HG03342 (cell line): Measurements from ENCODE around the gene CD46.

Experiments used
- ATAC-seq: cut with Tn5 transposase; IDR thresholded peaks from one replicate; pipeline ENCODE4 v1.9.1; 2021; ENCODE audit warnings: mild to moderate bottlenecking, moderate library complexity; ENCODE audit not compliant: unreplicated experiment

CD46 gene

DNA sequence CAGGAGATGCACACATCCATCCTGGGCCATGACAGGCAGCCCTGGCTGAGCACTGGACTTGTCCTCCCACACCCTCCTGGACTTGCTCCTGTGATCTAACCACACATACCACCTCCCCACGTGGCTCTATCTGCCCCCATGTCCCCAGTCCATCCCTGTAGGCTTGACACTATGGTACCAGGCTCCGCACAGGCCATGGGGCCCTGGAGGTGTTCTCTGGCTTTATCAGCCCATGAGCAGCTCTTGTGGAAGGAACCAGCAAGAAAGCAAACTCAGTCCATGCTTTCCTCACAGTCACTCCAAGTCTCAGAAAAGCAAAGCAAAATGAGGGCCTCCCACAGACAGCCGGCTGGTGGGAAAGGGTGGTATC is 61.6 kb downstream of the CD46 start:
- ATAC-seq: no peak

DNA sequence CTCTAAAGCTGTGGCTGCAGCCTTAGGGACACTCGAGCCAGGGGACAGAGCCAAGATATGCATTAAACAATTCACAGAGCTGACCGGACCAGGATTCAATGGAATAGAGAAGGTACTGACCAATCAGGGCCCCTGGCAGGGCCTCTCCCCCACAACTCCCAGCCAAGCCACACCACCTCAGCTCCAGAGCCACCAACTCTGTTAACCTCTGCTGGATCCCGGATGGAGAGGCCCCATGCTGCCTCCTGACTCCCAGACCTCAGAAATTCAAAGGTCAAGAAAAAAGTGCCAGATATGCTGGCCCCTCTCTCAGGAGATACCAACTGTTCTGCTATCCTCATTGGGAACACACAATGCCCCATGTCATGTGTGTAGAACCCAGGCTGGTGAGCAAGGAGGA is 62.1 kb downstream of the CD46 start:
- ATAC-seq: no peak

DNA sequence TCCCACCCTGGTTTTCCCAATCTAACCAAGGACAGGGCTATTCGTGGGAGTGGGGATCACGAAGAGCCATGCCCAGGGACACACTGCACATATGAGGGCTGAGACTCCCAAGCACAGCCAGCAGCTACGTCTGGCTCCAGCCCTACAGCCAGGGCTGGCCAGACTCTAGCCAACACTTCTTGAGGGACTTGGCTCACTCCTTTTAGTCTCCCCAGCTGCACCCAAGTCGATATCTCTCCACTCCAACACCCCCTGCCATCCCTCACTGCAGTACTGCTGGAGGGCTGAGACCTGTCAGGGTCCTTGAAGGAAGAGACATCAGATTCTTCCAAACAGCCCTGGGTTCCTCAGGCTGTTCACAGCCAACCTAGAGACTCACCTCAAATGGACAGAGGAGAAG is 62.6 kb downstream of the CD46 start:
- no peak for ATAC-seq

DNA sequence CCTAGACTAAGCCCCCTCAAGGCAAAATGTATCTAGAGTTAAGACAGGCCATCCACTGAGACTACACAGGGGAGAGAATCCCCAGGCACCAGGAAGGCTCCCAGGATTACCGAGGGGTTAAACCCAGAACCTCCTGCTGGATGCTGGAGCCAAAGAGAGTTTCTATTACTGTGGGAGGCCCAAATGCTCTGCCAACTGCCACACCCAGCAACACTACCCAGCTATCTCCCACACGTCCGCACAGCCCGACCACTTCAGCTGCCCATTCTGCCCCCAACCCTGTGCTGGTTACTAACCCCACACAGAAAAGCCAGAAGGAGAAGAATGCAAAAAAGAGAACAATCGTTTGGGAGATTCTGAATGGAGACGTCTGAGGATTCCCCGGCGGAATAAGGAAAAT is 63.6 kb downstream of the CD46 start:
- ATAC-seq: no peak

- no peak for ATAC-seq
Measured at GRCh38 chr1:207815913-207816291, 64.0 kb downstream of the CD46 start.

DNA sequence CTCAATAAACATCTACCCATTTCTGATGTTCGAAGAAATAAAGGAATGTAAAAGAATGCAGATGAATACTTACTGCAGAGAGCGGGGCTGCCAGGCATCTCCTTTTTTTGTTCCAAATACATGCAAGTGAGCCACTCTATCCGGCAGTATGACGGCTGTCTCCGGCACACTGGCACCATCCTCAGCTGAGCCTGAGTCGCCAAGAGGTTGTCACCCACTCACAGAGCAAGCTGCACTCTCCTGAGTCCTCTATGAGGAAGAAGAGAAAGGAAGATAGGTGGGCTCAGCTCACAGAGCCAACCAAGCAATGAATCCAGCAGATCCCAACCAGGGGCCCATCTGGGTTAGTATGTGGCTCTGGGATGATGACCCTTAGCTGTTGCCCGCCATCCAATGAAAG is 65.3 kb downstream of the CD46 start:
- ATAC-seq: no peak

- ATAC-seq: no peak
Measured at GRCh38 chr1:207817778-207818751, 66.2 kb downstream of the CD46 start.

GRCh38 chr1:207818971-207819451 is 67.2 kb downstream of the CD46 start:
- ATAC-seq: no peak

- no peak for ATAC-seq
Measured at GRCh38 chr1:207820568-207821463, 69.0 kb downstream of the CD46 start.

DNA sequence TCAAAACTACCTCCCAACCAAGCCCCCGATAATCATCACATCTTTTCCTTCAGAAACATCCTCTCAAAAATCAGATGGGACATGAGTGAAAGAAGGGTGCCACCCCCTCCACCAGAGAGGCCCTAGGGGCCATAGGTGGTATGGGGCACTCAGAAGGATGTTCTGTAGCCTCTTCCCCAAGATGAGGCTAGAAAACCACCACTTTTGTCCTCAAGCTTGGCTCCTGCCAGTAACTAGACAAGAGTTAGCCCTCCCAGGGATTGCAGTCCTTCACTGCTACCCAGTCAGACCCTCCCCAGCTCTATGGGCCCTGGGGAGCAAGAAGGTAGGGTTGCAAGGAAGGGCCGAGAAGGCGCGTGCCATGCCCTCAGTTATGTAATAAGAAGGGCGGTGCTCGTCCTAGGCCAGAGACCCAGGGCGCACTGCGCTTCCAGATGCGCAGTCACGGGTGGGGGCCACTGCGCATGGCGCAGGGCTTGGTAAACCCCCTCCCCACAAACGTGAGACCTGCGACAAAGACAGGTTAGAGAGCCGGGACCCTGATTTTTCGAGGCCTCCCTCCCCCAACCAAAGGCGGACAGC is 69.7 kb downstream of the CD46 start:
- no peak for ATAC-seq

- peak; percentile 28 for ATAC-seq
Measured at GRCh38 chr1:207822124-207822601, 70.3 kb downstream of the CD46 start.

DNA sequence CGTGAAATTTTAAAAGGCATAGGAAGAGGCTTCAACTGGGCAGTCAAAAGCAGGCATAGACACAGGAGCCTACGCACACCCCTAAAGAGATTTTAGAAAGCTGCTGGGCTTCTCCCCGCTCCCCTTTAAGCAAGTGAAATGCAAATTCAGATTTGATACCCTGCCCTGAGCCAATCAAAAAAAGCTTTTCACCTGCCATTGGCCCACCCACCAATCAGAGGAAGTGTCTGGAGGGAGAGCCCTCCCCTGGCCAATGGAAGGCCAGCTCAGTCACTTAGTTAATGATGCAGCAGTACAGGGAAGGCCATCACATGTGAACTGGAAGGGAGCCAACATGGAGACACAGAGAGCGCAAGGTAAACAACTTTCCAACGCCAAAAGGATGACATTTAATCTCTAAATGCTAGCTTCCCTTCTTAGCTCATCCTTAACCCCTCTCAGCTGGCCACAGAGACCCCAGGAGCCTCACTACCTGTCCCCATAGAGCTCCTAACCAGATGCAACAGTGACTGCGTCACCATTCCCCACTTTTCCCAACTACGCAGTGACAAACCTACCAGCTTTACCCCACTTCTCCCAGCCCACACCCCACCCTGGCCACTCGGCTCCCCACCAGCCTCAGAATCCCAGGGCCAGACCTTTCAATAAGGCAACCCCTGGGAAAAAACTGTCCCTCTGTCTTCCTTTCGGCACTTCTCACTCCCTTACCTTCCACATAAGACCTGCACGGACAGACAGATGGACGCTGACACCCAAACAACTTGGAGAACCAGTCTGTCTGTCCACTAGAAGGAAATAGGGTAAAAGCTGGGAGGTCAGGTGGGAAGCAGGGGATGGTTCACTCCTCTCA is 71.0 kb downstream of the CD46 start:
- peak; percentile 62 for ATAC-seq

DNA sequence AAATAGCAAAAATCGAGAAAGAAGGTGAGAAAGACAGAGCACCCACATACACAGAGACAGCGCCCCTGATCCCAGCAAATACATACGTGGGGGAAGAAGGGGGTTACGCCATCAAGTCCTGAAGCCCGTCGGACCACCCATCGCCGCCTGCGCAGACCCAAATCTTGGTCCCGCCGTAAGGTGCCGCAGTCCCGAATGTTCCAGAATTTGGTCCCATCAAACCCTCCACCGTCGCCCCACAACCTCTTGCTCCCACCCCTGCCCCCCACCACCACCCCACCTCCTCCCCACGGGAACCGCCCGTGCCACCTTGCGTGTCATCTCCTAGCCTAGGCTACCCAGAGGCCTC is 71.7 kb downstream of the CD46 start:
- no peak for ATAC-seq

DNA sequence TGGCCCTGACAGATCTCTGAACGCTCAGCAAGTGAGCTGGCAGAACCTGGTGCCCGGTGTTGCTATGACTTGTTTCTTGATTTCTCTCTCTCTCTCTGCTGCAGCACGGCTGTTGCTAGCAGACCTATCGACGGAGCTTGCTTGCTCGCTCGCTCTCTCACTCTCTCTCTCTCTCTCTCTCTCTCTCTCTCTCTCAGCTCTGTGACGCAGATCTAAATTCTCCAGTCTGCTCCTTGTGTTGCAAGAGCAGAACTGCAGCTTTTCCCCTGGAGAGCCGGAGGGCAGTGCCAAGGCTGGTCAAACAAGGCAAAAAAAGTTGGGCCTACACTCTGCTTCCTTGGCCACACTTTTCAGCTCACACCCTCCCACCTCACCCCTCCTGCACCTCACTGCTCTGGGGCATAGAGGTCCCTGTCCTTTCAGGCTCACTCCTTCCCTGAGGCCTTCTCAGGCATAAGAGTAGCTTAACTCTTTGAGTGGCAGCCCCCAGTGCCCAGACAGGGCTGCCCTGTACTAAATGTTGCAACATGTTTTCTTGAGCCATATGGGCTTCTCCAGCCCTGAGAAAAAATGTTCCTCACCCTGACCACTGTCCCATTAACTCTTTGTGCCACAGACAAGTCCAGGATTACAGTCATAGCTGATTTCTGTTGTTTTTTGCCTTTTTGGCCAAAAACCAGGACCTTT is 72.2 kb downstream of the CD46 start:
- peak; percentile 25 for ATAC-seq

GRCh38 chr1:207824691-207825408 is 73.0 kb downstream of the CD46 start:
- ATAC-seq: no peak

DNA sequence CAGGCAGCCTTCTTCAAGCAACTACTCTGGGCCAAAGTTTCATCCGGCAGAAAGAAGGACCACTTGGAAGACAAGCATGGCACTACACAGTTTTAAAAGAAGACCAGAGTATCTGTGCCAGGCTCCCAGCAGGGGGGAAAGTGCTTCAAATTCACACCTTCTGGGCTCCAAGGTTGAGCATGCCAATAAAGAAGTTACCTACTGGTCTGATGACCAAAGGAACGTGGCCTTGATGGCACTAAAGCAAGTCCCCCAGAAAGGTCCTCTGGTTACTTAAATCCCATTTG is 73.5 kb downstream of the CD46 start:
- no peak for ATAC-seq

DNA sequence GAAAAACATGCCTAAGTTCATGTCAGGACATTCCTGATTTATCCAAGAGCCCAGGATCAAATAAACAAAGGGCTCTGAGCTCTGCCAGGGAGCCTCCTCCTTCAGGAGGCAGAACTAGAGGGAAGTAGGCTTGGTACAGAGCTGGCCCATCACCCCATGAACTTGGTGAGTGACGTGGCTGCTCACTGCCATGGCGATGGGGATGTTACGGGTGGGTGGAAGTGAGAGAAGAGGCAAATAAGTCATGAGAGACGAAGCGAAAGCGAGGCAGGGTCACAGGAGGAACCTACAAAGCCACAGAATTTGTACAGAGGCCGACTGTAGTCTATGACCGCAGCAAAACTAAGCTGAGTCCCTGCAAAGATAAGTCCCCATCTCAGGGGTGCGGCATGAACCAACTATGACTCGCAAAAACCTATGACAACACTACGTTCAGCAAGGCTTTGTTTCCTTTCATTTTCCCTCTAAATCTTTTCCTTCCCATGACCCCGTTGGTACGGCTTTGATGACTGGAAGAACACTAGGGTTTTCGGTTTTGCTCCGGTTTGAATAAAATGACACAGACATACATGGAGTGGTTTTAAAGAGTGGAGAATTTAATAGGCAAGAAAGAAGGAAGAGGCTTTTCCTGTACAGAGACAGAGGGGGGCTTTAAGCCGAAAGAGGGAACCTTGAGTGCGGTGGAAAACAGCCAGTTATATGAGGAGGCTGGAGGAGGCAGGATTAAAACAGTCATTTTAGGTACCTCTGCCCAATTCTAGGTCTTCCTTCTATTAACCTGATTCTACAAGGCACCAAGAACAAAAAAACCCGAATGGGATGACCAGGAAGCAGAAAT is 74.1 kb downstream of the CD46 start:
- ATAC-seq: peak; percentile 63
